GM23338 (cell line): Measurements from ENCODE around the gene ARHGEF16.

Source experiments
- EZH2 ChIP-seq: fragments of 200-600 bp; sonication (generic); IDR thresholded peaks from one replicate; pipeline ENCODE4 v1.8.0; 2017; ENCODE audit warnings: antibody characterized with exemption, mild to moderate bottlenecking, low read depth; ENCODE audit not compliant: unreplicated experiment
- EZH2phosphoT487 ChIP-seq: fragments of 200-600 bp; sonication (generic); IDR thresholded peaks from one replicate; pipeline ENCODE4 v1.8.1; 2018; ENCODE audit warnings: antibody characterized with exemption; ENCODE audit not compliant: unreplicated experiment
- POLR2AphosphoS5 ChIP-seq: IDR thresholded peaks from 2 replicates; pipeline ENCODE4 v1.6.1; 2016; ENCODE audit warnings: antibody characterized with exemption, low read depth
- TF ChIP-seq, protein P1 (sequence below): IDR thresholded peaks from one replicate; pipeline ENCODE4 v1.6.1; 2018; ENCODE audit warnings: antibody characterized with exemption; ENCODE audit not compliant: unreplicated experiment
- TF ChIP-seq, protein P2 (sequence below), 2 experiments: fragments of 200-600 bp in 1 of 2; sonication (generic) in 1 of 2; conservative IDR thresholded peaks; 2 replicates each; pipeline versions ENCODE4 v1.5.1 to v1.6.1; 2016 to 2017; ENCODE audit warnings: antibody characterized with exemption in 2 of 2, low read depth in 2 of 2, mild to moderate bottlenecking in 2 of 2, moderate library complexity in 1 of 2
- TF ChIP-seq, protein P3 (sequence below): IDR thresholded peaks from 2 replicates; pipeline ENCODE4 v1.6.1; 2016; ENCODE audit warnings: antibody characterized with exemption

DNA sequence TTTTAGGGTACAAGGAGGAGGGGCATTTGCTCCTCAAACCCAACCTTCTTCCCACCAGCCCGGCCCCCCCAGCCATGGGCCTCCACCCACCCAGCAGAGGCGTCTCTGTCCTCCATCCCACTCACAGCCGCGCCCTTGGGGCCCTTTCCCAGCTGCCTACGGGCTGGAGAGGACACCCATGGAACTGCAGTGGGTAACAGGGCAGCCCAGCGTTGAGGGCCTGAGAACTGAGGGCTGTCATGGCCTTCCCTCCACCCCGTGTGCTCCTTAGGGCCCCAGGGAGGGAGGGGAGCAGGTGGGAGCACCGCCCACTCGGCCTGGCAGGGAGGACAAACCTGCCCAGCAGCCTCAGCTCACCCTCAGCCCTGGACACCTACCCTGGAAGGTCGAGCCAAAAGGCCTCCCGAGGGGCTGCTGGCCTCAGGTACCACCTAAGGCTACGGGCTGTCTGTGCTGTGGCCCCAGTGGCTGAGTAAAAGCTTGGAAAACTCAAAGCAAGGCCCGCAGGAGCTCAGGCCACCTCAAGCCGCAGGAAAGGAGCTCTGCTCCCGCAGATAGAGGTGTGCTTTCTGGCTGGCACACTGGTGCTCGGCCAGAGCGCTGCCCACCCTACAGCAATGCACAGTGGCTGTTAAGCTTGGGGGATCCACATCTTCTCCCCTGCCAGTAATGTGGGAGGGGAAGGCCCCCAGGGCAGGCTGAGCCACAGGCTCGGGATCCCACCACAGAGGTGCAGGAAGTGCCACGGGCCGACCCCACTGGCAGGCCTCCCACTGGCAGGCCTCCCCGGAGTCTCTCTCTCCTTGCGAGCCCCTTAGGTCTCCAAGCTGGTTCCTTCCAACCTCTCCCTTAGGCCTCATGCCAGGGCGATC is 2.2 kb upstream of the ARHGEF16 start:
- TF ChIP-seq, protein P1, sequence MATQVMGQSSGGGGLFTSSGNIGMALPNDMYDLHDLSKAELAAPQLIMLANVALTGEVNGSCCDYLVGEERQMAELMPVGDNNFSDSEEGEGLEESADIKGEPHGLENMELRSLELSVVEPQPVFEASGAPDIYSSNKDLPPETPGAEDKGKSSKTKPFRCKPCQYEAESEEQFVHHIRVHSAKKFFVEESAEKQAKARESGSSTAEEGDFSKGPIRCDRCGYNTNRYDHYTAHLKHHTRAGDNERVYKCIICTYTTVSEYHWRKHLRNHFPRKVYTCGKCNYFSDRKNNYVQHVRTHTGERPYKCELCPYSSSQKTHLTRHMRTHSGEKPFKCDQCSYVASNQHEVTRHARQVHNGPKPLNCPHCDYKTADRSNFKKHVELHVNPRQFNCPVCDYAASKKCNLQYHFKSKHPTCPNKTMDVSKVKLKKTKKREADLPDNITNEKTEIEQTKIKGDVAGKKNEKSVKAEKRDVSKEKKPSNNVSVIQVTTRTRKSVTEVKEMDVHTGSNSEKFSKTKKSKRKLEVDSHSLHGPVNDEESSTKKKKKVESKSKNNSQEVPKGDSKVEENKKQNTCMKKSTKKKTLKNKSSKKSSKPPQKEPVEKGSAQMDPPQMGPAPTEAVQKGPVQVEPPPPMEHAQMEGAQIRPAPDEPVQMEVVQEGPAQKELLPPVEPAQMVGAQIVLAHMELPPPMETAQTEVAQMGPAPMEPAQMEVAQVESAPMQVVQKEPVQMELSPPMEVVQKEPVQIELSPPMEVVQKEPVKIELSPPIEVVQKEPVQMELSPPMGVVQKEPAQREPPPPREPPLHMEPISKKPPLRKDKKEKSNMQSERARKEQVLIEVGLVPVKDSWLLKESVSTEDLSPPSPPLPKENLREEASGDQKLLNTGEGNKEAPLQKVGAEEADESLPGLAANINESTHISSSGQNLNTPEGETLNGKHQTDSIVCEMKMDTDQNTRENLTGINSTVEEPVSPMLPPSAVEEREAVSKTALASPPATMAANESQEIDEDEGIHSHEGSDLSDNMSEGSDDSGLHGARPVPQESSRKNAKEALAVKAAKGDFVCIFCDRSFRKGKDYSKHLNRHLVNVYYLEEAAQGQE = no peak
- no peak for TF ChIP-seq EZH2phosphoT487
- TF ChIP-seq, protein P2, sequence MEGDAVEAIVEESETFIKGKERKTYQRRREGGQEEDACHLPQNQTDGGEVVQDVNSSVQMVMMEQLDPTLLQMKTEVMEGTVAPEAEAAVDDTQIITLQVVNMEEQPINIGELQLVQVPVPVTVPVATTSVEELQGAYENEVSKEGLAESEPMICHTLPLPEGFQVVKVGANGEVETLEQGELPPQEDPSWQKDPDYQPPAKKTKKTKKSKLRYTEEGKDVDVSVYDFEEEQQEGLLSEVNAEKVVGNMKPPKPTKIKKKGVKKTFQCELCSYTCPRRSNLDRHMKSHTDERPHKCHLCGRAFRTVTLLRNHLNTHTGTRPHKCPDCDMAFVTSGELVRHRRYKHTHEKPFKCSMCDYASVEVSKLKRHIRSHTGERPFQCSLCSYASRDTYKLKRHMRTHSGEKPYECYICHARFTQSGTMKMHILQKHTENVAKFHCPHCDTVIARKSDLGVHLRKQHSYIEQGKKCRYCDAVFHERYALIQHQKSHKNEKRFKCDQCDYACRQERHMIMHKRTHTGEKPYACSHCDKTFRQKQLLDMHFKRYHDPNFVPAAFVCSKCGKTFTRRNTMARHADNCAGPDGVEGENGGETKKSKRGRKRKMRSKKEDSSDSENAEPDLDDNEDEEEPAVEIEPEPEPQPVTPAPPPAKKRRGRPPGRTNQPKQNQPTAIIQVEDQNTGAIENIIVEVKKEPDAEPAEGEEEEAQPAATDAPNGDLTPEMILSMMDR (conservative IDR thresholded peaks at IDR 0.05; ENCODE audit: low read depth in 2 of 2) = no peak
- no peak for TF ChIP-seq POLR2AphosphoS5
- TF ChIP-seq, protein P3, sequence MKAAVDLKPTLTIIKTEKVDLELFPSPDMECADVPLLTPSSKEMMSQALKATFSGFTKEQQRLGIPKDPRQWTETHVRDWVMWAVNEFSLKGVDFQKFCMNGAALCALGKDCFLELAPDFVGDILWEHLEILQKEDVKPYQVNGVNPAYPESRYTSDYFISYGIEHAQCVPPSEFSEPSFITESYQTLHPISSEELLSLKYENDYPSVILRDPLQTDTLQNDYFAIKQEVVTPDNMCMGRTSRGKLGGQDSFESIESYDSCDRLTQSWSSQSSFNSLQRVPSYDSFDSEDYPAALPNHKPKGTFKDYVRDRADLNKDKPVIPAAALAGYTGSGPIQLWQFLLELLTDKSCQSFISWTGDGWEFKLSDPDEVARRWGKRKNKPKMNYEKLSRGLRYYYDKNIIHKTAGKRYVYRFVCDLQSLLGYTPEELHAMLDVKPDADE = no peak
- TF ChIP-seq EZH2 = no peak
